Suppressor macrophage (primary cell): ENCODE measurements around the gene DSG3.
"Not testable (repeated sequence)": the region's sequence is repeated elsewhere in the genome, so short reads cannot be mapped to it uniquely, and the experiment has no call there.

Source experiments
- DNase-seq, 4 experiments: peaks; one replicate each; pipeline ENCODE4 v3.0.0-alpha.2; 2020 to 2022

Gene DSG3

DNA sequence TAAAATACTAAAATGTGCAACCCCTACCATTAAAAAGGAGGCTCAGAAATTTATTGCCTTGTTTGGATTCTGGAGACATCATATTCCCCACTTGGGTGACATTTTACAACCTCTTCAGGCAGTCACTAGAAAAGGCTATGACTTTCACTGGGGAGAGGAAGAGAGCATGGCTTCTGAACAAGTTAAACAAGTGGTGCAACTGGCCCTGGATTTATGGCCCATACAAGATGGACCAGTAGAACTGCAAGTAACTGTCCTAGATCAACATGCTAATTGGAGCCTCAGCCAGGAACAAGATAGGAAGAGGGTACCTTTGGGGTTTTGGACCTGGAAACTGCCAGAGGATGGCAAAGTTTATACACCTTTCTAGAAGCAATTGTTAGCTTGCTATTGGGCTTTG is 46.4 kb downstream of the DSG3 start:
- no peak for DNase-seq

DNA sequence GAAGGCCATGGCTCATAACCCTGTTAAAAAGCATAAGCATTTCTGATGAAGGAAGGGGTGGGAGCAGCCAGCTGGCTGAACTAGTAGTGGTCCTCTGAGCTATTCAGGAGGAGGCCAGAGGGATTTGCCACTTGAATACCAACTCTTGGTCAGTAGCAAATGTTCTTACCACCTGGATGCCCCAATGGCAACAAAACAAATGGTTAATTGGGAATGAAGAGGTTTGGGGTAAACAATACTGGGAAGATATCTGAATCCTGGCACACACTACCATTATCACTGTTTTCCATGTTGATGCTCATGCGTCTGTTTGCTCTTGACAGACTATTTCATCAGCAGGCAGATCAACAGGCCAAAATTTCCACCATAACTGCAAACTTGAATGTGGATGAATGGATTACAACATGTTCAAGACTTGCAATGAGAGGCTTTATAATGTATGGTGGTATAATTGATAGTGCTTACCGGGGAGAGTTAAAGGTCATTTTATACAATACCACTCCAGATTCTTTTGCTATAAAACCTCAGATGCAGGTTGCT is 47.2 kb downstream of the DSG3 start:
- not testable (repeated sequence) for DNase-seq

DNA sequence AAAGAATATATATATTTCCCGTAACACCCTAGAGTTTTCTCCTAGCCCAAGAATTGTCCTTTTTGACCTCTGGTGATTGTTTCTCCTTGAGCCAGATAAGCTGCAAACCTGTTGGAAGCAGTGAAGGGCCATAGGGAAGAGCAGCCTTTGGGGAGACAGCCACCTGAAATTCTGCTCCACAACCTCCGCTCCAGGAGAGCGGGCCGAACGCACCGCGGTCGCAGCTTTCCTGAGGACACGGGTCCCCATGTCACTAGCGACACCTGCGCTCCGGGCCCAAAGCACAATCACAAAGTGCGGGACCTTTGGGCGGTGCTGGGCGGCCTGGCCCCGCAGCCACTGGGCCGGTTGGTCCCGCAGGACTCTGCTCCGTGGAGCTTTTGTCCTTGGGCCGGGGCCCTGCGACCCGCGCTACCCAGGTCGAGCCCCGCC is 49.9 kb downstream of the DSG3 start:
- peak in 1 of 4 experiments; percentile 6 for DNase-seq

GRCh38 chr18:31497836-31498573 is 50.5 kb downstream of the DSG3 start, which contains the start of gene DSG2:
TSS of gene DSG2 (plus strand) at chr18:31498177. CDS start at chr18:31498252, 75 bp downstream.
- DNase-seq: peak in 3 of 4 experiments; percentile 10 to 49 (median 26)

DNA sequence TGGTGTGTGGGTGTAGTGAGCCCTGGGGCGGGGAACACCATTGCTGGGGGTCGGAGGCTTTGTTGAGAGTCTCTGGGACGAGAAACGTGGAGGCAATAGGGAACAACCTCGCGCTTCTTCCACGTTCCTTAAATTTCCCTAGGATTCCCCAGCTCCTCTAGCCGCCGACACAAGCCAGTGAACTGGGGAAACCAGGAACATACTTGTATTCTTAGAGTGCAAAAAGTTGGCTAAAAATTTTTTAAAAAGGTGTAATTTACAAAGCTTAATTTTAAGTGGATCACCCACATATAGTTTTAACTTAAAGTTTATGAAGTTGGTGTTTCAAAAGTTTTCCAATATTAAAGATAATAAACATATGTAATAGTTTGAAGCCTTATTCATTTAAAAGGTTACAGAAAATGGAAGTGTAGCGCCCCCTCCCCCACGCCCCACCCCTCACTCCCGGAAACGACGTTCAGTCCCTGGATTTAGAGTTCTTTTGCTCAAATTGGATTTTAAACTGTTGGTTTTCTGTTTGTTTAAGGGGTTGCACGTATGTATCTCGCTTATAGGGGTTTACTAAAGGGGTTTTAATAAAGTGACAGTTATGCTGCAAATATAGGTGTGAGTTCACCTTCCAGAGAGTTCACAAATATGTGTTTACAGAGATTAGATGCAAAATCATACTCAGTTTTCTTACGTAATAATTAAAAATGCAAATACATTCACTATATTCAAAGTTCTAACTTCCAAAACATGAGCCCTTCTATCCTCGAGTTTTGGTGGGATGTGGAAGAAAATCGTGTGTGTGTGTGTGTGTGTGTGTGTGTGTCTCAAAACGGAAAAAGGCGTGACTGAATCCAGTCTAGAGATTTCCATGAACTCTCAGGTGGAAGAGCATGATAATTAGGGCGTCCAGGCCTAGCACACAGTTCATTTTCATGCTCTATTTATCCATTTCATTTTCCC is 51.3 kb downstream of the DSG3 start:
- DNase-seq: peak in 2 of 4 experiments; percentile 2 to 10

DNA sequence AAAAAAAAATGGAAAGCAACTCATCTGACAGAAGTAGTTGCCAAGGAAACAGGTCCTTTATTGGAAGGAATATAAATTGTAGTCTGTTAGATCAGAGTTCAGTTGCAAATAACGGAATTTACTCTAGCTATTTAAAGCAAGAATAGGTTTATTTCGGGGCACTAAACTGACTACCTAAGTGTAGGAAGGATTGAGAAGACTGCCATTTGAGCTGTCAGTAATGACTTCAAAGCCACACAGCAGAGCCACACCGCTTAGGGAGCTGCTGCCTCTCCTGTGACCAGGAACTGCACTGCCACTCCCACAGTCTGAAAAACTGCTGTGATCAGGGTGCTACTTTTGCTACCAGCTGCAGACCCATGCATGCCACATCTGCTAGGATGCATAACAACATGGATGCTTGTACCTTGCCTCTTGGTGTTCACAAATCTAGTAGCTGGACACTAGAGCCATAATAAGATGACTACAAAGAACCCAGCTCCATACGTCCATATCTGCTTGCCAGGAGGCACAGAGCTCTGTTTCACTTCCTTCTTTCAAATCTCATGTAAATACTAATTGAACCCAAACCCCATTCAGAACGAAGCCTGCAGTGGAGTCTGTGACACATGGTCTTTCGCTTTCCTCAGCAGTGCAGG is 52.6 kb downstream of the DSG3 start:
- peak in 3 of 4 experiments; percentile 9 to 25 (median 9) for DNase-seq

DNA sequence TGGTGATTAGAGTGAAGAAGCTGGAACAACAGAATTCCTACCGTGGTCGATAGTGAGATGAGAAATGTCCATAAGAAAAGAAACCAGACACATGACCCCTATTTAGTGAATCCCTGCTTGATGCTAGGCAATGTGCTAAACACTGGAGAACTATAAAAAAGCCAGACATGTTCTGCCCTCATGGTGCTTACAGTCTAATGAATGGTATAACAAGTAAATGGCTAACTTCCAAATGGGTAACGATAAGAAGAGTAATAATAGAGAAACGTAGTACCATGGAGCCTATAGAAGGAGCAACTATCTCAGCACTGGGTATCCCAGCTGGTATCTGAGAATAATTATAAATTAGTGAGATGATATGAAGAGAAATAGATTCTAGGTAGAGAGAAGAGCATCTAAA is 55.5 kb downstream of the DSG3 start:
- DNase-seq: no peak

GRCh38 chr18:31504455-31505147 is 57.1 kb downstream of the DSG3 start:
- no peak for DNase-seq

DNA sequence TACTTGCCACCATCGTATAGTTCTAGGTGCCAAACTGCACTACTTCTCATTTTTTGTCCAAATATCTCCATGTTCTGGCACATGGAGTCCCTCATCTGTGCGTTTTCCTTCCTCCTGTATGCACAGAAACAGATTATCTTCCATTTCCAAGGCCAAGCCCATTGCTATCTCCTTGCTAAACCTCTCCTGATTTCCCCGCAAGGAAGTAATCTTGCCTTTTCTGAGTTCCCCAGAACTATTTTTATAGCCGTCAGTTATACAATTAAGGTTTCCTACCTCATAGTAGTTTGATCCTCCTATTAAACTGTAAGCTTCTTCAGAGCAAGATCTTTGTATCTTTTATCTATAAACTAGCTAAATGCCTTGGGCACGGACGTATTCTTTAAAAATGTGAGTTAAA is 57.6 kb downstream of the DSG3 start:
- no peak for DNase-seq

DNA sequence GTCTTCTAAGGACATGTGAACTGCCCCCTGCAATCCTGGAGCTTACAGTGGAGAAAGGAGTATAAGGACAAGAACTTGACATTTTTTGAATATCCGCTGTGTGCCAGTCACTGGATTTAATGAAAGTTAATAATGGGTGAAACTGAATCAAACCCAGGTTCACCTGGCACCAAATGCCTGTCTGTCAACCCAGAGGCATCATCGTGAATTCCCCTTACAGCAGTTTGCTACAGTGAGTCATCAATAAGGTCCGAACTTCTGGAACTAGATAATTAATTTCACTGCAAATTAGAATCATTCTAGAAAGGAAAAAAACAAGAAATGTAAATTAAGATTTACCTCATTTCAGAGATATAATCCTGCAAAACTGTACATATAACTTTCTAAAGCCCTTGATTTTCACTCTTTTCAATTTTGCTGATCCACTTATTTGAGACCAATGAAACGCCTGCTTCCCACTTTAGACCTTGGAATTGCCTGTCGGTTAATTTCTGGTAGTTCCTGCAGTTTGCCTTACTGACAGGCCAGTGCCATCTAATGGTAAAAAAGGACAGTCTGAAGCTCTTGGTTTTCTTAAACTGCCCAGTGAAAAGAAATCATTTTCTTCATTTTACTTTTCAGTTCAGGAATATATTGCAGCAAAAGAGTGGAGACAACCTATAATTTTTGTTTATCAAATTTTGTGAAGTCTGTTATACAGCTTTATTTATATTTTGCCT is 58.6 kb downstream of the DSG3 start:
- DNase-seq: peak in 3 of 4 experiments; percentile 3 to 9 (median 8)

DNA sequence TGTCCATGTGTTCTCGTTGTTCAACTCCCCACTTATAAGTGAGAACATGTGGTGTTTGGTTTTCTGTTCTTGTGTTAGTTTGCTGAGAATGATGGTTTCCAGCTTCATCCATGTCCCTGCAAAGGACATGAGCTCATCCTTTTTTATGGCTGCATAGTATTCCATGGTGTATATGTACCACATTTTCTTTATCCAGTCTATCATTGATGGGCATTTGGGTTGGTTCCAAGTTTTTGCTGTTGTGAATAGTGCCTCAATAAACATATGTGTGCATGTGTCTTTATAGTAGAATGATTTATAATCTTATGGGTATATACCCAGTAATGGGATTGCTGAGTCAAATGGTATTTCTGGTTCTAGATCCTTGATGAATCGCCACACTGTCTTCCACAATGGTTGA is 59.6 kb downstream of the DSG3 start:
- not testable (repeated sequence) for DNase-seq

- DNase-seq: no peak
Observed at GRCh38 chr18:31508781-31509180, 61.2 kb downstream of the DSG3 start.

GRCh38 chr18:31509571-31509970 is 62.0 kb downstream of the DSG3 start:
- DNase-seq: no peak

- DNase-seq: no peak
Observed at GRCh38 chr18:31510319-31510718, 62.8 kb downstream of the DSG3 start.

GRCh38 chr18:31511098-31511497 is 63.6 kb downstream of the DSG3 start:
- no peak for DNase-seq

GRCh38 chr18:31512203-31512764 is 64.7 kb downstream of the DSG3 start:
- DNase-seq: peak; percentile 61 to 75 (median 74)

GRCh38 chr18:31513189-31513935 is 65.8 kb downstream of the DSG3 start:
- no peak for DNase-seq

DNA sequence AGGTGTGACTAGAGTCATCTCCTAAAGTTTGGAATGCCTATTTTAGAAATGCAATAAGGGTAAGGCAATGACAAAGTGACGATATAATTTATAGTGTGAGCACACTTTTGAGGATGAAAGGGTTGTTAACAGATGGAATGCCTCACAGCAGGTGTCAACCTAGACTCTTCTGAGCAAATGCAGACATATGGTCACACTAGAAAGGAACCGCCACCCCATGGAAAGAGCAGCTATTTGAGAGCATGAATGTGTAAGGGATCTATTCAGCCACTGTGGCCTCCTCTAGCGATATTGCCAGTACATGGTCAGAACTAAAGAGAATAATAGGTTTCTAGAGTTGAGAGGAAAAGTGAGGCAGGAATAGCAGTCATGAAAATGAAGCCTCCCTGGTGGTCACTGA is 68.9 kb downstream of the DSG3 start:
- DNase-seq: no peak

DNA sequence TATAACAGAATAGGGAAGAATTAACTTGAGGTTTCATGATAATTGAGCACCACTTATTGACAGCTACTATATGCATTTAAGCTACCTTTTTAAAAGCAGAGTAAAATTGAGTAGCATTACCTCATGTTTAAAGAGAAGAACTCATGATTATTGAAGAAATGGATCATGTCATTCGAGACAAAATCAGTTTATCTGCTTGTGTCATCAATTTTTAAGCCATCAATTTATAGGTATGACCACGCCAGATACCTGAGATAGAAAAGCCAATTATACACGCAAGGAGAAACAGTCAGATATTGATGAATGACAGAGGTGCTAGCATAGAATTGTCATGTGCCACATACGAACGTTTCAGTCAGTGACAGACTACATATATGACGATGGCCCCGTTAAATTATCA is 78.8 kb downstream of the DSG3 start:
- no peak for DNase-seq
